Measurements from ENCODE around the gene RELA. TPM values are rescaled to one million over a fixed set of nuclear protein-coding genes. Genes with fewer than 3 reads are reported as not detected.
"Not testable (repeated sequence)": the region's sequence is repeated elsewhere in the genome, so short reads cannot be mapped to it uniquely, and the experiment has no call there.

RELA gene
- total RNA-seq, 1 experiment from 2014 or later, result 34.2 TPM

DNA sequence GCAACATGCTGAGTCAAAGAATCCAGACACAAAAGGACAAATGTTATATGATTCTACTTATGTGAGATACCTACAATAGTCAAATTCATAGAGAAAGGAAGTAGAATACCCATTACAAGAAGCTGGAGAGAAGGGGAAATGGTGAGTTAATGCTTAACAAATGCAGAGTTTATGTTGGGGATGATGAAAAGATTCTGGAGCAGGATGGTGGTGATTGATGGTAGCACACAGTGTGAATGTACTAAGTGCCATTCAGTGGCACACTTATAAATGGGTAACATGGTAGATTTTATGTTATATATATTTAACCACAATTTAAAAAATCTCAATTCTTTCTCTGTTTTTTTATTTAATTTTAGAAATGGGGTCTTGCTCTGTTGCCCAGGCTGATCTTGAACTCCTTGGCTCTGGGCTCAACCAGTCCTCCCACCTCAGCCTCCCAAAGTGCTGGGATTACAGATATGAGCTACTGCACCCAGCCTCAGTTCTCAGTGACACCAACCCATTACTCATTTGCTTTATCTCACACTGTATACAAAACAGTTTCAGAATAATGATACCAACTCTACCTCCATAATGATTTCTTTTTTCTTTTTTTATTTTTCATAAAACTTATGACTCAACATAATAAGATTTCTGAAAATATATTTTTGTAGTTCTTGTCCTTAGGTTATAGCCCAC lies 9.6 kb upstream of the RELA start:
- peak; percentile 14 for DNase-seq (ENCODE audit: low read depth)

DNA sequence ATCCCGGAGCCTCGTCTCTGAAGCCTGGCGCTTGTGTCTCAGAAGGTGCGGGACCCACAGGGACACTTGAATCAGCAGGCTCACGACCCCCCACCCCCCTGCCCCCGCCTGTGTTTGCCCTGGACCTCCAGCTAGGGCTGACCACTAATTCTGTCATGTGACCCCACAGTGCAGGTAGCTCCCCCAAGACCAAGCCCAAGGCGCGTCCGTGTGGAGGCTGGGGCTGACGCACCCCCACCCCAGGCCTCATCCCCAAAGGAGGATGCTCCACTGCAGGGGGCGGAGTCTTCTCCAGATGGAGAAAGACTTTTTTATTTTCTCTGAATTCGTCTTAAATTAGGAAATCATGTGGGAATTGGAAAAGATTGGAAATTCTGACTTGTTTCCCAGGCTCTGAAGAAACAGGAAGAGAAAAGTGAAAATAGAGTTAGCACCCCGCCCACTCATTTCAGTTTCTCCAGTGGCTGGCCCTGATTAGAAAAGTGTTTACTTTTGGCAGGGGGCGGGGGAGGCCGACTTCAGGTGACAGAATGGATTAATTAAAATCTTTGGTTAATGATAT lies 1.0 kb upstream of the RELA start:
- DNase-seq (ENCODE audit: low read depth), result peak; percentile 51

- DNase-seq (ENCODE audit: low read depth), result no peak
These were observed 393 bp downstream of the RELA start for GRCh38 chr11:65662247-65662798.

DNA sequence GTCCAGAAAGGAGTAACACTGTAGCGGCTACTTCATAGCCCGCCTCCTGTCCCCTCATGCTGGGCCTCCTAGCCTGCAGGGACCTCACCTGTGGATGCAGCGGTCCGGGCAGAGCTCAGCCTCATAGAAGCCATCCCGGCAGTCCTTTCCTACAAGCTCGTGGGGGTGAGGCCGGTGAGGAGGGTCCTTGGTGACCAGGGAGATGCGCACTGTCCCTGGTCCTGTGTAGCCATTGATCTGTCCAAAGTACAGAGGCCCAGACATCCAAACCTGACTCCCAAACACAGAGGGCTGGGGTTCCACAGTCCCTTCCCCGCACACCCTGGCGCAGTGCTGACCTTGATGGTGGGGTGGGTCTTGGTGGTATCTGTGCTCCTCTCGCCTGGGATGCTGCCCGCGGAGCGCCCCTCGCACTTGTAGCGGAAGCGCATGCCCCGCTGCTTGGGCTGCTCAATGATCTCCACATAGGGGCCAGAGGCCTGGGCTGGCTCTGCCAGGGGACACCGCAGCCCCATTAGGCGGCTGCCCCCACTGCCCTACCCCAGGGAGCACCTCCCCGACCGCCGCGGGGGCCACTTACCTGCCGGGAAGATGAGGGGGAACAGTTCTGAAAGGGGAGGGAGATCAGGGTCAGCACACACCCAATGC lies 993 bp downstream of the RELA start:
- DNase-seq (ENCODE audit: low read depth), result no peak

DNA sequence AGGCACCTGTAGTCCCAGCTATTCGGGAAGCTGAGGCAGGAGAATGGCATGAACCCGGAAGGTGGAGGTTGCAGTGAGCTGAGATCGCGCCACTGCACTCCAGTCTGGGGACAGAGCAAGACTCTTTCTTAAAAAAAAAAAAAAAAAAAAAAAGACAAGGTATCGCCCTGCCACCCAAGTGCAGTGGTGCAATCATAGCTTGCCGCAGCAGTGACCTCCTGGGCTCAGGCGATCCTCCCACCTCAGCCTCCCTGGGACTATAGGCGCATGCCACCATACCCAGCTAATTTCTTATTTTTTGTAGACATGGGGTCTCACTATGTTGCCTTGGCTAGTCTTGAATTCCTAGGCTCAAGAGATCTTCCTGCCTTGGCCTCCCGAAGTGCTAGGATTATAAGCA lies 1.8 kb downstream of the RELA start:
- not testable (repeated sequence) for DNase-seq (ENCODE audit: low read depth)

GRCh38 chr11:65660038-65660437 lies 2.7 kb downstream of the RELA start:
- no peak for DNase-seq (ENCODE audit: low read depth)

GRCh38 chr11:65658174-65659021 lies 4.3 kb downstream of the RELA start:
- DNase-seq (ENCODE audit: low read depth), result no peak

GRCh38 chr11:65657426-65657825 lies 5.3 kb downstream of the RELA start:
- DNase-seq (ENCODE audit: low read depth), result no peak

DNA sequence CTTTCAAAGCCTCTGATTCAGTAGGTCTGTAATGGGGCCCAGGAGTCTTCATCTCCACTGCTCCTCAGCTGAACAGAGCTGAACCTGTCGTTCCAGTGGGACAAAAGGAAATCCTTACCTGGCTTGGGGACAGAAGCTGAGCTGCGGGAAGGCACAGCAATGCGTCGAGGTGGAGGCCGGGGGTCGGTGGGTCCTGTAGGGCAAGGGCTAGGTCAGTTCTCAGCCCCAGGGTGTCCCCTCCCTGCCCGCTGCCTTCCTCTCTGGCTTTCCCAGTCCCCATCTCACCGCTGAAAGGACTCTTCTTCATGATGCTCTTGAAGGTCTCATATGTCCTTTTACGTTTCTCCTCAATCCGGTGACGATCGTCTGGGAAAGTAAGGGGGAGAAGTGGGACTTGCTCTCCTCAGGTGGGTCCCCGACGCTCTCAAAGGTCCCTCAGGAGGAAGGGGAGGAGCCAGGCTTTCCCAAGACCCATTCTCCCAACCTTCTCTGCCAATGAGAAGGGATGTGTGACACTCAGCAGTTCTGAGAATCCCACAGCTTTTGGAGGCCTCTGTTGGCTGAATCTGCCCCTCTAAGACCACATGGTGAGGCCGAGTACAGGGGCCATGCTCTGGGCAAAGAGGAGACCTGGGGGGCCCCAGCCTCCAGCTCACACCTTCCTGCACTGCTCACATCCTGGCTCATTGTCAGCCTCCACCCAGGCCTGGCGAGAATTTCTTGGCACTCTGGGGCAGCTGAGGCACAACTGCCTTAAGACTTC lies 7.0 kb downstream of the RELA start:
- DNase-seq (ENCODE audit: low read depth), result no peak

GRCh38 chr11:65654375-65655349 lies 8.1 kb downstream of the RELA start:
- no peak for DNase-seq (ENCODE audit: low read depth)

GRCh38 chr11:65653229-65654225 lies 9.2 kb downstream of the RELA start:
- no peak for DNase-seq (ENCODE audit: low read depth)

DNA sequence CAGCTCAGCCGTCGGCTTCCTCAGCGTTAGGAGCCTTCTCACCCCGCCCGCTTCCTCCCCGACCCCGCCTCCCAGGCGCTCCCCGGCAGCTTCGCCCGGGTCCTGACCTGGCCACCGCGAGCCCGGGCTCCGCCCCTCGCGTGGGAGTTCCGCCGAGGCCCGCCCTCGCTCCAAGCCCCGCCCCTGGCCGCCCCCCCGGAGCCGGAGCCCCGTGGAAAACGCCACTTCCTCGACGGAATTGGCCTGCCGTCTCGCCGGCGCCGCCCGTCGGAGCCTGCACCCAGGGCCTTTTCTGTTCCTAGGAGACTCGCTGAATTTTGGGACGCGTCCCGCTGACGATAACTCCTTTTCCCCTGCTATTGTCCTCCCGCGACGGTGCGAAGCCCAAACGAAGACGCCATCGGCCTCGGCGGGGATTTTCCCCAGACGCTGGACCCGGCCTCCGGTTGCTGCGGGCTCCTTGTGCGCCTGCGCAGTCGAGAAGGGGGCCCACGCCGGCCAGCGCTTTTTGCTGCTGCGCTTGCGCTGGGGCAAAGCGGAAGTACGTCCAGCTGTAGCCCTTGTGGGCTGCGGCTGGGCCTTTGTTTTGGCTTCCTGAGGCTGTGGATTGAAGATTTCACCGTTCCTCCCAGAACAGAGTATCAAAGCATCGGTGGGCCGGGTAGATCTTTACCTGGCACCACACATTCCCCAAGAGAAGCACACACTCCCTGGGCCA lies 10.0 kb downstream of the RELA start:
- peak; percentile 92 for DNase-seq (ENCODE audit: low read depth)

DNA sequence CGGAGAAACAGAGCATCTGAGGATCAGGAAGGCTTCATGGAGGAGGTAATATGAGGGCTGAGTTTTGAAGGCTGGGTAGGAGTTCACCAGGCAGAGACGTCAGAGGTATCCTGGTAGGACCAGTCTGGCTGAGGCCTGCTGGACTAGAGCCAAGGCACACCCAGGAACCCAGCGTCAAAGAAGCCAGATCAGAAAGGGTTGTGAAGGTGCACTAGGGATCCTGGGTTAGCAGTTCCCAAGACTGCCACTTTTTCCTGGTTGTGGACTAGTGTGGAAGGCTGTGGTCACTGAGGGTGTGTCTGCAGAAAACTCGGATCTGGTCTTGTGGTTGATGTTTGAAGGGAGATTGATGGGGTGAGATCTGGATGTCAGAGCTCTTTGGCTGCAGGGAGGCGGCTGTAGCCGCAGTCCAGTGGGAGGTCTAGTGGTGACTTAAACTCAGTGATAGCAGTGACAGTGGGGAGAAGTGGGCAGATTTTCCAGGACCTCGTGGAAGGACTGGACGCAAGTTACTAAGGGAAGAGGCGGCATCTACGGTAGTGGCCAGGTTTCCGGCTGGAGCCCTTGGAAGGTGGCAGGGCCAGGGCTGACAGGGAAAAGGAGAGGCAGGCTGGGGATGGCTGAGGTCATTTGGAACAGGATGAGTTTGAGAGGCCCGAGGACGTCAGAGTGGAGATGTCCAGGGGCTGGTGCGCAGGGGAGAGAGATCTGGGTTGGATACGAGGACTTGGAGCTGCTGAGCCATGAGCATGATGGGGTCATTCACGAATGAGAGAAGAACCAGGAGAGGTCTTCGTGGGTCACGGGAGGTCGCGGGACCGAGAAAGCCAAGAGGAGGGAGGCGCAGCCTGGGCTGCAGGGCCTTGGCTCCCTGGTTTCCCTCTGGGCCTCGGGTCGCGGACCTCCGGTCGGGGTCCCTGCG lies 10.9 kb downstream of the RELA start:
- peak; percentile 16 for DNase-seq (ENCODE audit: low read depth)

- DNase-seq (ENCODE audit: low read depth), result no peak
These were observed 11.5 kb downstream of the RELA start for GRCh38 chr11:65651339-65651588.

- DNase-seq (ENCODE audit: low read depth), result no peak
These were observed 12.0 kb downstream of the RELA start for GRCh38 chr11:65650547-65651338.

Measured in RPMI7951 (cell line).